NCI-H2107 treated with DMSO at 0.1 percent for 48 hours (cell line): ENCODE data around the gene UGT3A2.
"Not testable (repeated sequence)": the region's sequence is repeated elsewhere in the genome, so short reads cannot be mapped to it uniquely, and the experiment has no call there.

Experiments used
- DNase-seq: peaks from one replicate; lab custom pipeline; 2025; ENCODE audit not compliant: unreplicated experiment; lab: John Stamatoyannopoulos, UW

UGT3A2 gene

DNA sequence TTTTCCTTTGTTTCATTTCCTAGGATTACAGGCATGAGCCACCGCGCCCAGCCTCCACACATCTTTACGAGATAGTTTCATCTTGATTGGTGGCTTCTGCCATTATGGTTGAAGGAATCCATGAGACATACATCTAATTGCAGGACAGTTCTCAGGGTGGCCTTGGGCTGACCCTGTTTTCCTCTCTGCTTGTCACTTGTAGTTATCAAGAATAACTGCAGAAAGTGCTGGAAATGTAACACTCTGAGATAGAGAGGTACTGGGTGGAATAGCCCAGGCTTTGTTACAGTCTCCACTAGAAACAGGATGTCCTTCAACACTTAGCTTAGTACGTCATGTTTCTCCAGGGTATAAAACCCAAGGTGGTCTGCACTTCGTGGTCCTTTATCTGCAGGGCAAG, 10.7 kb downstream of the UGT3A2 start:
- DNase-seq: no peak

DNA sequence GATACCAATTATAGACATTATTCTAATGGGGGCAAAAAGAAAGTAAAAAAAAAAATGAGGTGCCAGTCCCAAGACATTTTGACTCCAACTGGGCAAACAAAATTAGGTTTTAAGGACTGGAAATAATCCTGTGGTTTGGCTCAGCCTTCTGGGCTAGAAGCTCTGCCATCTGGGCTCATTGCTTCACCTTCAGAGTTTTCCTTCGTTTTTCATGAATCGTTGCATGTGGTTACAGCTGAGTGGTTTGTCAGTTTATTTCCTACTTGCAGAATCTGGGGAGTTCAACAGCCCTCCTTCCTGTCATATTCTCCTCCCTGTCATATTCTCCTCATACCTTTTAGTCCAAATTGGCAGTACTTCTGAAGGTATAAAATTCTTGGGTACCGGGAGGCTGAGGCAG, 12.0 kb downstream of the UGT3A2 start:
- DNase-seq: no peak

DNA sequence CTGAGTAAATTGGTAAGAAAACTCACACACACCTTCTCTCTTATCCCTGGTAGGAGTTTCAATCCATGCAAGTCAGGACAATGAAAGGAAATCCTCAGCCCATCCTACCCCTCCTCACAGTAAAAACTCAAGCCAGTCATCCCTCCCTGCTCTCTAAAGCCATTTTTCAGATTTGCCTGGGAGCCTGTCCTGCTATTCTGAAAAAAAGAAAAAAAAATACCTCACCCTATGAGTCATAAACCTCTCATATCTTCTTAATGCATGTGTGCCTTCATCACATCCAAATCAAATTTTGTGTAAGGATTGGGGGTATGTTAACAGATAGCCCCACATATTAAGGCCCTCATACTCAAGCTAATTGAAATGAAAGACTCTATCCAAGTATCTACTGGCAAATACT, 14.1 kb downstream of the UGT3A2 start:
- no peak for DNase-seq

- no peak for DNase-seq
Observed at GRCh38 chr5:36049949-36050348, 16.7 kb downstream of the UGT3A2 start.

DNA sequence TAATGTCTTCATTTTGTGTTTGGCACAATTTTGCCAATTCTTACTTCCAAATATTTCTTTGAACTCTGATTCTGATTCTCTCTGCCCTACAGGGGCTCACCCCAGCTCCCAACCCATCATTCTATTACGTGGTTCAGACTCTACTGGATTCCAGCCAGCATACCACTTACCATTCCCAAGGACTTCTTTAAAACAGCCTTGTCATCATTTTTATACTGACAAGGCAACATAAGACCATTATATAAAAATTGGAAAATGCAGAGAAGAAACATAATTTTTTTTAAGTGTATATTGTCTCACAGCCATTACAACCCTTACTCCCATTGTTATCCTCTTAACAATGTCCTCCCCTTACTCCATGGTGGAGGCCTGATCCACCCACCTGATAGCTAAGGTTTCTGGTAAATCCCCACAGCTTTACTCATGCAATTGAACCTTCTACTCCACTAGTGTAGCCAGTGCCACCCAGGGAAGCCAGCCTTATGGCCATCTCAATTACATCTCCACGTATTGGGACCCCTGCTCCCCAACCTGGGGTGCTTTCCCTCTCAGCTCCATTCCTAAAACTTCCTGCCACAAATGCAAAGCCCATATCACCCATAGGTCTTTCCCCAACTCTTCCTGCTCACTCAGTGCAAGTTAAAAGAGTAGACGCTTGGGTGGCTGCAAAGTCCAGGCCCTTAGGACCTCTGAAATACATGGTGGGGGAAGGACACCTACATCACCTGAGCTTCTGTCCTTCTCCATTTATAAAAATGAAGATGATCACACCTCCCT, 19.1 kb downstream of the UGT3A2 start:
- no peak for DNase-seq

DNA sequence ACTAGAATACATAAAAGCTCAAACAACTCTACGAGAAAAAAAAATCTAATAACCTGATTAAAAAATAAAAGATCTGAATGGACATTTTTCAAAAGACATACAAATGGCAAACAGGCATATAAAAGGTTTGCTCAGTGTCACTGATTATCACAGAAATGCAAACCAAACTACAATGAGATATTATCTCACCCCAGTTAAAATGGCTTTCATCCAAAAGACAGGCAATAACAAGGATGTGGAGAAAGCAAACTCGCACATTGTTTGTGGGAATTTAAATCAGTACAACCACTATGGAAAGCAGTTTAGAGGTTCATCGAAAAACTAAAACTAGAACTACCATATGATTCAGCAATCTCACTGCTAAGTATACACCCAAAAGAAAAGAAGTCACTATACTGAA, 20.8 kb downstream of the UGT3A2 start:
- DNase-seq: no peak

DNA sequence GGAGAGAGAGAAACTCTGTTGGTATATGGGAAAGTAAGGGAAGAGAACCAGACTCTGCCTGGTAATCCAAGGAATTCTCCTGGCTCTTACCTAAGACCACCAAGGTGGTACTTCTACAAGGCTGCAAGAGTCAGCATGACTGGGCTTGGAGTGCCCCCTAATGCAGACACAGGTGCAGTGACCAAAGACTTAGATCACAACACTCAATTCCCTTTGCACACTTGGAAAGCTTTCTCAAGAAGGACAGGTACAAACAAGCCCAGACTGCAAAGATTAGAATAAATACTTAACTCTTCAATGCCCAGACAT, 25.2 kb downstream of the UGT3A2 start:
- DNase-seq: no peak

DNA sequence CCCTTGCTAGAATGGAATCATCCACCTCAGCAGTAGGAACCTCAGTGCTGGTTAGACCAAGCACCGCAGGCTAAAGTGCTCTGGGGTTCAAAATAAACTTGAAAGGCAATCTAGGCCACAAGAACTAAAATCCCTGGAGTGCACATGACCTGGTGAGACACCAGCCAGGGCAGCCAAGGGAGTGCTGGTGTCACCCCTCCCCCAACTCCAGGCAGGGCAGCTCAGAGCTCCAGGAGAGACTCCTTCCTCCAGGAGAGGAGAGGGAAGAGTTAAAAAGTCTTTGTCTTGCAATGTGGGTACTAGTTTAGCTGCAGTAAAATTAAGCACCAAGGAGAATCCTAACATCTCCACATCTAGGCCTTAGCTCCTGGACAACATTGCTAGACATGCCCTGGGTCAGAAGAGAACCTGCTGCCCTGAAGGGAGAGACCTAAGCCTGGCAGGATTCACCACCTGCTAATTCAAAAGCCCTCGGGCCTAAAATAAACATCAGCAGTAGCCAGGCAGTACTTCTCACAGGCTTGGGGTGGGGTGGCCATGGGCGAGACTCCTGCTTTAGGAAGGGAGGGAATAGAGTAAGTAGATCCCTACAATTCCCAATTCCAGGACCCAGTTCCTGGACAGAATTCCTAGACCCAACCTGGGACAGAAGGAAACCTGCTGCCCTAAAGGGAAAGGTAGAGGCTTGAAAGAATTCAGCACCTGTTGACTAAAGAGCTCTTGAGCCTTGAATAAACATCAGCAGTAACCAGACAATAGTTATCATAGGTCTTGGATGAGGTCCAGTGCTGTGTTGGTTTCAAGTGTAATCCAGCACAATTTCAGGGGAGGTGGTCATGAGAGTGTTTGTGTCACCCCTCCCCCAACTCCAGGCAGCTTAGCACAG, 25.8 kb downstream of the UGT3A2 start:
- peak; percentile 96 for DNase-seq

- DNase-seq: no peak
Observed at GRCh38 chr5:36035696-36036095, 31.0 kb downstream of the UGT3A2 start.

DNA sequence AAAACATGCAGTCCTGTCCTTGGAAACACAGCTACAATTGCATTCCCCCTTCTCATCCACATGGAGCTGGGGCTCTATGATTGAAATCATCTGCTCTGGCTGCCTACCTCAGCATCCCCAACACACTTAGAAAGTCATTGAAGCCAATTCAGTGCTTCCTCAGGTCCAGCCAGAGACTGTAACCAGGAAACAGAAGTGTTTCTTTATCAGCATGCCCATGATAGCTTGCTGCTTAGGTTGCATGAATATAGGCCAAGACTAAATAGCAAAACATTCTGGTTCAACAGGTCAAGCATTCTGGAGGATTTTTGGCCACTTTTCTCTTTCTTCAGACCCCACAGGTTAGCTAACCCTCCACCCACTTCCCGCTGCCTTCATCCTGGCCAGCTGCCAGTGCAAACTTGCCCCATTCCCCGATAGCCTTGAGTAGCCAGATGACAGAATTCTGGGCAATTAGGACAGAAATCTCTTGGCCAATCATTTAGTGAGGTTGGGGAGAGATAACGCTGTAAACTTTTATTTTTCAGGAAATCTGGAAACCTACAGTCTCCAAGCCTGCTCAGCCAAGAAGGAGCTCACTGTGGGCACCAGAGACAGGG, 32.0 kb downstream of the UGT3A2 start:
- DNase-seq: not testable (repeated sequence)

DNA sequence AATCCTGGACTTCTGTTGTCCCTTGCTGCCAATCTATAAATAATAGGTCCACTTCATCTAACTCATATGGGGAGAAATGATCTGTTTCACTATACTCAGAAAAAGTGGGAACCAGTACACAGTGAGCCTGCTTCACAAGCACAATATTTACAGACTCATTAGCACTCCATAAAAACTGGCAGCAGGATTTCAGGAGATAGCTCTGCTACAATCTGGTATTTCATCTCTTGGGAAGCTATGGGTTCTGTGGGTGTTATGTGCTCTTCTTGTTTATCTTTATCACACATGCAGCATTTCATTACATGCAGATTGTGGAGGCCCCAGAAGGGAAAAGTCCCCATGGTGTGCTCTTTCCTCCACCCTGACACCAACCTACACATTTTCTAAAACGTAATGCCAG, 33.2 kb downstream of the UGT3A2 start:
- no peak for DNase-seq

DNA sequence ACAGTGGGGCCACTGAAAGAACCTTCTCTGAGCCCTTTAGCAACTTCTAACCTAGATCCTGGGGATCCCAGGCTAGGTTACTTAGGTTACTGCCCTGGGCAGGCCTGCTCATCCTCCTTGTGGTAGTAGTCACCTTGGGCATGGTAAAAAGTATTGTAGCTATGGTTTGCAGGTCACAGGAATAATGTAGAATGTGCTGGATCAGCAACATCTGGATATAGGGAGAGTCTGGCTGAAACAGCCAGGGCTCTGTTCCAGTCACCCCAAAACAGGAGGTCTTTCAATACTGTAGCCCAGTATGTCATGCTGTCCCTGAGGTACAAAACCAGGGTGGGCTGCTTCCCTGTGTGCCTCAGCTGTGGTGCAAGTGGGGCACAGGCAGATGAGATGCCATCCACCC, 33.6 kb downstream of the UGT3A2 start:
- DNase-seq: no peak

- DNase-seq: no peak
Observed at GRCh38 chr5:36031223-36031622, 35.5 kb downstream of the UGT3A2 start.

GRCh38 chr5:36029914-36030313, 36.8 kb downstream of the UGT3A2 start:
- DNase-seq: no peak

- no peak for DNase-seq
Observed at GRCh38 chr5:36028816-36029465, 37.7 kb downstream of the UGT3A2 start.

- no peak for DNase-seq
Observed at GRCh38 chr5:36027711-36028110, 39.0 kb downstream of the UGT3A2 start.

DNA sequence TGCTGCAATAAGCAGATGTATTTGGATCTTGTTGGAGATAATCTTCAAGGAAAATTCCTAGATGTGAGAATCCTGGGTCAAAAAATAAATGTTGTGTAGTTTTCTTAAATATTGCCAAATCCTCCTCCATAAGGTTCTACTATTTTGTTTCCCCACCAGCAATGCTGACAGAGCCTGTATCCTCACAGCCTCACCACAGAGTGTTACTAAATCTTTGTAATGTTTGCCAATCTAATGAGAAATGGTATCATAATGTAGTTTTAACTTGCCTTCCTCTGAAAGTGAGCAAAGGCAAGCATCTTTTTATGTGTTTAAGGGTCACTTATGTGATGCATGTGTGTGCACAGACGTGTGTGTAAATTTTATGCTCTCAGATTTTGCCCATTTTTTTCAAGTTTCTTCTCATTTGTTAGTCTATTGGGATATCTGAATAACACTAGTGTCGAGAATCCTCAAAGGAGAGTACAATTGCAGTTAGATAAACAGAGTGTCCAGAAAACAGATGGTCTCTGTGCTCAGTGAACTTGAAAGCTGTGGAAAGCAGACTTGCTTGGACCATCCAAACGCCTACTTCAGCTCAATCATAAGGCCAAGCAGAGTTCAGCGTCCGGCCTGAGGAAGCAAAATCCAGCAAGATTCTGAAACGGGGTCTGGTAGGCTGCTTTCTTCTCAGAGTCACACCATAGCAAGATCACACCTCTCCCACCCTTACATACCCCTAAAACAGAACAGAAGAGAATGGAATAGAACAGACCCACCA, 39.8 kb downstream of the UGT3A2 start:
- DNase-seq: no peak

DNA sequence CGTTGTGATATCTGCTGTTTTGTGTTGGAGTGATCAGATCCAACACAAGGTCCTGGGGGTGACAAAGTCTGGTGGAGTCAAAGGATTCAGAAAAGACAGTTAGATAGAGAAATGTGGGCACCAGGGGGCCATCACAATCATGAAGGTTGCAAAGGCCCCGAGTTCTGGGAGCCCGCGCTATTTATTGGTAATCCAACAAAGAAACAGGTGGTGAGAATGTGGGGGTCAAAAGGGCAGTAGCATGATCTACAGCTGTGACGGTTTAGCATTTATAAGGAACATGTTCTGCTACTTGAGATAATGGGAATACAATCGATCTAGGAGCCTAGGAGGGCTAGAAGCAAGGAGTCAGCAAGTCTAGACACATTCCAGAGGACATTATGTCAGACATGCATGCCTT, 44.4 kb downstream of the UGT3A2 start:
- DNase-seq: not testable (repeated sequence)

DNA sequence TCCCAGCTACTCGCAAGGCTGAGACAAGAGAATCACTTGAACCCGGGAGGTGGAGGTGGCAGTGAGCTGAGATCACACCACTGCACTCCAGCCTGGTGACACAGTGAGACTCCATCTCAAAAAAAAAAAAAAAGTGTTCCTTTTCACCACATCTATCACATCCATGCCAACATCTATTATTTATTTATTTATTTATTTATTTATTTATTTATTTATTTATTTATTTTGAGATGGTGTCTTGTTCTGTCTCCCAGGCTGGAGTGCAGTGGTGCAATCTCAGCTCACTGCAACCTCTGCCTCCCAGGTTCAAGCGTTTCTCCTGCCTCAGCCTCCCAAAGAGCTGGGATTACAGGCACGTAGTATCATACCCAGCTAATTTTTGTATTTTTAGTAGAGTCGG, 47.1 kb downstream of the UGT3A2 start:
- not testable (repeated sequence) for DNase-seq

- DNase-seq: no peak
Observed at GRCh38 chr5:36017622-36018021, 49.1 kb downstream of the UGT3A2 start.

DNA sequence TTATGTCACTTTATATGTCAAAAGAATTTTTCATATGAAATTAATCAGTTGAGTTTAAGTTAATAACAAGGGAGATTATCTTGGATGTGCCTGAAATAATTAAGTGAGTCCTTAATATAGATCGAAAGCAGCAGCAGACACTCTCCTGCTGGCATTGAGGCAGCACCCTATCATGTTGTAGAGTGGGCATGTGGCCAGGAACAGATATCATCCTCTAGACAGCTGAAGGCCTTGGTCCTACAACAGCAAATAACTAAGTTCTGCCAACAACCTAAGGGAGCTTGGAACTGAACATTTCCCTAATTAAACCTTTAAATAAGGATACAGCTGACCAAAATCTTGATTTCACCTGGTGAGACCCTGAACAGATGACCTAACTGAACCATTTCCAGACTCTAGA, 49.7 kb downstream of the UGT3A2 start:
- DNase-seq: no peak
